Neuronal stem cell (in vitro differentiated cells): ENCODE measurements around the gene GNMT.
"Not testable (repeated sequence)": the region's sequence is repeated elsewhere in the genome, so short reads cannot be mapped to it uniquely, and the experiment has no call there.

Experiments
- DNase-seq: peaks from one replicate; pipeline ENCODE4 v3.0.0-alpha.2; 2013; ENCODE audit warnings: low spot score
- H2AFZ ChIP-seq: one replicate; pipeline ENCODE4 v1.6.1; 2013; ENCODE audit warnings: mild to moderate bottlenecking, low read length, inconsistent platforms
- H2AK5ac ChIP-seq: 2 replicates; pipeline ENCODE4 v1.6.1; 2013; ENCODE audit warnings: low read depth, mild to moderate bottlenecking, inconsistent platforms, low read length, moderate library complexity, mixed read lengths
- H2BK120ac ChIP-seq: 2 replicates; pipeline ENCODE4 v1.6.1; 2013; ENCODE audit warnings: low read depth, mild to moderate bottlenecking, inconsistent platforms, low read length, moderate library complexity, mixed read lengths
- H2BK12ac ChIP-seq: one replicate; pipeline ENCODE4 v1.6.1; 2013; ENCODE audit warnings: low read length, inconsistent platforms
- H2BK15ac ChIP-seq: 2 replicates; pipeline ENCODE4 v1.6.1; 2013; ENCODE audit warnings: mild to moderate bottlenecking, low read length, inconsistent platforms, mixed read lengths
- H2BK5ac ChIP-seq: one replicate; pipeline ENCODE4 v1.6.1; 2013; ENCODE audit warnings: inconsistent platforms, mild to moderate bottlenecking, low read length, moderate library complexity
- H3K14ac ChIP-seq: one replicate; pipeline ENCODE4 v1.6.1; 2013; ENCODE audit warnings: low read length, inconsistent platforms
- H3K18ac ChIP-seq: 2 replicates; pipeline ENCODE4 v1.6.1; 2013; ENCODE audit warnings: low read length, inconsistent platforms
- H3K23ac ChIP-seq: 2 replicates; pipeline ENCODE4 v1.6.1; 2013; ENCODE audit warnings: low read depth, mild to moderate bottlenecking, mixed read lengths, low read length, inconsistent platforms; ENCODE audit not compliant: poor library complexity
- H3K27ac ChIP-seq: replicated peaks from 3 replicates; pipeline ENCODE4 v1.5.1; 2013; ENCODE audit warnings: low read length, inconsistent platforms
- H3K27me3 ChIP-seq, 3 experiments: 2 replicates each; pipeline ENCODE4 v1.6.1; 2013; ENCODE audit warnings: low read length in 3 of 3, mild to moderate bottlenecking in 2 of 3, inconsistent platforms in 1 of 3, low read depth in 1 of 3, mixed read lengths in 1 of 3, moderate library complexity in 1 of 3; ENCODE audit not compliant: control insufficient read depth in 3 of 3, insufficient read depth in 3 of 3
- H3K36me3 ChIP-seq, 2 donors: replicated peaks in 1 of 2; 2 replicates each; pipeline ENCODE4 v1.6.1; 2013; ENCODE audit warnings: low read length in 2 of 2; ENCODE audit not compliant: control insufficient read depth in 2 of 2, insufficient read depth in 2 of 2
- H3K4ac ChIP-seq: 2 replicates; pipeline ENCODE4 v1.6.1; 2013; ENCODE audit warnings: inconsistent platforms, mild to moderate bottlenecking, low read length, moderate library complexity
- H3K4me1 ChIP-seq, 2 donors: 1 replicate in 1 of 2; 2 replicates in 1 of 2; pipeline ENCODE4 v1.6.1; 2013; ENCODE audit warnings: low read length in 2 of 2, low read depth in 1 of 2; ENCODE audit not compliant: control insufficient read depth in 2 of 2, insufficient read depth in 1 of 2
- H3K4me2 ChIP-seq: one replicate; pipeline ENCODE4 v1.6.1; 2013; ENCODE audit warnings: mild to moderate bottlenecking, low read length, inconsistent platforms; ENCODE audit not compliant: insufficient read depth, poor library complexity, severe bottlenecking
- H3K4me3 ChIP-seq, 2 donors: 2 replicates each; pipeline ENCODE4 v1.5.1; 2013; ENCODE audit warnings: low read length in 2 of 2, mild to moderate bottlenecking in 2 of 2, inconsistent platforms in 1 of 2, moderate library complexity in 1 of 2
- H3K79me1 ChIP-seq: one replicate; pipeline ENCODE4 v1.6.1; 2013; ENCODE audit warnings: low read depth, mild to moderate bottlenecking, inconsistent platforms, low read length, moderate library complexity
- H3K9ac ChIP-seq: one replicate; pipeline ENCODE4 v1.6.1; 2013; ENCODE audit warnings: mild to moderate bottlenecking, low read depth, low read length, inconsistent platforms; ENCODE audit not compliant: poor library complexity
- H3K9me3 ChIP-seq, 2 donors: replicated peaks in 1 of 2; 2 replicates each; pipeline versions ENCODE3 to v1.6.1; 2013; ENCODE audit warnings: low read length in 2 of 2, mild to moderate bottlenecking in 2 of 2, inconsistent platforms in 1 of 2, low read depth in 1 of 2, mixed read lengths in 1 of 2, moderate library complexity in 1 of 2; ENCODE audit not compliant: control insufficient read depth in 2 of 2, insufficient read depth in 1 of 2
- H4K8ac ChIP-seq: one replicate; pipeline ENCODE4 v1.6.1; 2013; ENCODE audit warnings: low read depth, mild to moderate bottlenecking, inconsistent platforms, low read length, moderate library complexity
- H4K91ac ChIP-seq: one replicate; pipeline ENCODE4 v1.6.1; 2013; ENCODE audit warnings: low read length, low read depth, mild to moderate bottlenecking, inconsistent platforms; ENCODE audit not compliant: poor library complexity
- WGBS, 2 donors: extraction: QIAGEN DNeasy Blood & Tissue Kit; methylation state at CpG; one replicate each; pipeline ENCODE4 v1.1.7; 2013; ENCODE audit warnings: missing lambda C conversion rate in 2 of 2, mixed read lengths in 1 of 2; ENCODE audit not compliant: insufficient read length in 2 of 2, insufficient replicate concordance in 1 of 2; ENCODE audit errors: extremely low coverage in 2 of 2; 5-methylcytosine and 5-hydroxymethylcytosine counted together

Gene GNMT

GRCh38 chr6:42942444-42942843 is 18.1 kb upstream of the GNMT start:
- H3K4me3 ChIP-seq = no peak overlapping the region
- no peak overlapping the region for H4K8ac ChIP-seq
- H2BK5ac ChIP-seq = no peak overlapping the region
- H3K27ac ChIP-seq = no peak overlapping the region
- no CpG with 5 or more reads among the region's 7 CpGs for WGBS, 2 donors
- H4K91ac ChIP-seq = no peak overlapping the region
- no peak overlapping the region for H2BK15ac ChIP-seq
- DNase-seq = no peak
- no peak overlapping the region for H2BK12ac ChIP-seq
- no peaks in the 10 kb centered on the region for H3K4me1 ChIP-seq
- H3K9me3 ChIP-seq = no peaks in the 10 kb centered on the region
- H2AK5ac ChIP-seq = no peak overlapping the region
- no peak overlapping the region for H2AFZ ChIP-seq
- peaks cover 4% of the 10 kb centered on the region for H3K79me1 ChIP-seq
- H3K4me2 ChIP-seq = no peak overlapping the region
- no peak overlapping the region for H3K14ac ChIP-seq
- no peak overlapping the region for H3K18ac ChIP-seq
- no peak overlapping the region for H3K9ac ChIP-seq
- H3K23ac ChIP-seq = no peak overlapping the region
- H3K36me3 ChIP-seq = peaks cover 32 to 81% of the 10 kb centered on the region in 2 donors
- H2BK120ac ChIP-seq = no peak overlapping the region
- no peak overlapping the region for H3K4ac ChIP-seq
- no peaks in the 10 kb centered on the region for H3K27me3 ChIP-seq

- Histone ChIP-seq H2BK5ac (no peak overlapping the region), H3K27ac (no peak overlapping the region), H3K27me3 (no peaks in the 10 kb centered on the region), H2BK15ac (no peak overlapping the region), H2AK5ac (no peak overlapping the region), H4K91ac (no peak overlapping the region), H2BK120ac (no peak overlapping the region), H3K9me3 (no peaks in the 10 kb centered on the region), H3K23ac (no peak overlapping the region), H3K4me1 (no peaks in the 10 kb centered on the region), H3K79me1 (no peaks in the 10 kb centered on the region), H3K9ac (no peak overlapping the region), H3K4me2 (no peak overlapping the region), H2AFZ (no peak overlapping the region), H3K14ac (no peak overlapping the region), H3K4ac (no peak overlapping the region), H3K18ac (no peak overlapping the region), H4K8ac (no peak overlapping the region), H3K36me3 (peaks cover 5 to 32% of the 10 kb centered on the region in 2 donors), H3K4me3 (no peak overlapping the region), H2BK12ac (no peak overlapping the region)
- DNase-seq = no peak
Observed at GRCh38 chr6:42947950-42948349, 12.6 kb upstream of the GNMT start.

- H3K36me3 ChIP-seq = peaks cover 0 to 3% of the 10 kb centered on the region in 2 donors
- no peaks in the 10 kb centered on the region for H3K79me1 ChIP-seq
- H3K27me3 ChIP-seq = no peaks in the 10 kb centered on the region
- H3K9ac ChIP-seq = no peak overlapping the region
- H2BK120ac ChIP-seq = no peak overlapping the region
- no peak overlapping the region for H4K8ac ChIP-seq
- no peak overlapping the region for H2BK12ac ChIP-seq
- no peak overlapping the region for H3K23ac ChIP-seq
- no peaks in the 10 kb centered on the region for H3K9me3 ChIP-seq
- no peak overlapping the region for H3K27ac ChIP-seq
- H2BK5ac ChIP-seq = no peak overlapping the region
- H3K14ac ChIP-seq = no peak overlapping the region
- no peak overlapping the region for H3K4me2 ChIP-seq
- H3K4ac ChIP-seq = no peak overlapping the region
- WGBS, 2 donors = no CpG with 5 or more reads among the region's 4 CpGs
- DNase-seq = no peak
- no peak overlapping the region for H2AK5ac ChIP-seq
- no peaks in the 10 kb centered on the region for H3K4me1 ChIP-seq
- no peak overlapping the region for H3K18ac ChIP-seq
- no peak overlapping the region for H2BK15ac ChIP-seq
- no peak overlapping the region for H4K91ac ChIP-seq
- no peak overlapping the region for H3K4me3 ChIP-seq
- H2AFZ ChIP-seq = no peak overlapping the region
Observed at GRCh38 chr6:42952389-42952788, 8.2 kb upstream of the GNMT start.

- not testable (repeated sequence) for H3K27me3 ChIP-seq, H3K18ac ChIP-seq, DNase-seq, H3K4ac ChIP-seq, H3K23ac ChIP-seq, H2AFZ ChIP-seq, H2BK15ac ChIP-seq, H3K36me3 ChIP-seq, H3K9me3 ChIP-seq, H3K4me3 ChIP-seq, H3K4me2 ChIP-seq, H2AK5ac ChIP-seq, H4K91ac ChIP-seq, H3K4me1 ChIP-seq, H3K27ac ChIP-seq, H2BK120ac ChIP-seq, H2BK5ac ChIP-seq, H3K79me1 ChIP-seq, H3K9ac ChIP-seq, H4K8ac ChIP-seq, H2BK12ac ChIP-seq, H3K14ac ChIP-seq
- no CpG with 5 or more reads among the region's 4 CpGs for WGBS, 2 donors
Observed at GRCh38 chr6:42954405-42954804, 6.1 kb upstream of the GNMT start.
